HCT116 (cell line): ENCODE measurements around the gene FSCN2. TPM values are rescaled to one million over a fixed set of nuclear protein-coding genes. Genes with fewer than 3 reads are reported as not detected.

Source experiments
- ATAC-seq: fragments of 200-7000 bp; cut with Tn5 transposase; 2 replicates; pipeline ENCODE4 v1.9.1; 2020; ENCODE audit warnings: mild to moderate bottlenecking, moderate library complexity
- BruUV-seq: library from RNA; stranded (reverse); fragments of 400-500 nt; replicated peaks from 2 replicates; lab custom pipeline; 2021; lab: Mats Ljungman, UMichigan
- CTCF ChIA-PET: fragments of 300-600 bp; sonication (Branson Sonifier 250); formaldehyde crosslinking; loops from one replicate; lab custom pipeline; 2021; ENCODE audit warnings: antibody characterized with exemption; lab: Charles Lee
- POLR2A ChIA-PET: fragments of 300-600, 350-600 bp; sonication (Branson Sonifier 250); formaldehyde crosslinking; loops from one replicate; lab custom pipeline; 2021; ENCODE audit warnings: antibody characterized with exemption; lab: Charles Lee
- RAD21 ChIA-PET, 2 experiments: fragments of 300-600 bp; sonication (Branson Sonifier 250); formaldehyde crosslinking; loops; one replicate each; lab custom pipeline; 2023; ENCODE audit warnings: low total read pairs in 2 of 2; ENCODE audit not compliant: uncharacterized antibody in 2 of 2, unreplicated experiment in 2 of 2, low non-redundant PET in 1 of 2; lab: Charles Lee
- DNase-seq: peaks from one replicate; pipeline ENCODE4 v3.0.0-alpha.2; 2010; ENCODE audit warnings: low read depth, low spot score
- H2AFZ ChIP-seq: fragments of 200-600 bp; shearing (Covaris generic), sonication (generic); 2 replicates; pipeline ENCODE4 v1.6.1; 2017; ENCODE audit warnings: low read depth, mixed run types, mixed read lengths, antibody characterized with exemption, low read length; ENCODE audit not compliant: poor library complexity, severe bottlenecking
- H3K27ac ChIP-seq: 2 replicates; pipeline ENCODE4 v1.5.1; 2012; ENCODE audit warnings: low read depth, low read length
- H3K27me3 ChIP-seq: fragments of 200-600 bp; sonication (generic); 2 replicates; pipeline ENCODE4 v1.6.1; 2016; ENCODE audit warnings: mixed run types, low read length, mixed read lengths; ENCODE audit not compliant: insufficient read depth
- H3K36me3 ChIP-seq, 2 experiments: fragments of 200-500 bp in 1 of 2; fragments of 200-600 bp in 1 of 2; sonication (Bioruptor generic) in 1 of 2; sonication (generic) in 1 of 2; 2 replicates each; pipeline versions ENCODE4 v1.5.1 to v1.6.1; 2014 to 2016; ENCODE audit warnings: low read length in 2 of 2, inconsistent platforms in 1 of 2, mixed read lengths in 1 of 2, mixed run types in 1 of 2; ENCODE audit not compliant: insufficient read depth in 2 of 2, control insufficient read depth in 1 of 2
- H3K4me1 ChIP-seq, 2 experiments: fragments of 200-600 bp in 1 of 2; sonication (generic) in 1 of 2; 2 replicates each; pipeline versions ENCODE4 v1.5.1 to v1.6.1; 2012 to 2017; ENCODE audit warnings: low read length in 2 of 2, inconsistent platforms in 1 of 2, mild to moderate bottlenecking in 1 of 2, mixed read lengths in 1 of 2, mixed run types in 1 of 2, moderate library complexity in 1 of 2; ENCODE audit not compliant: insufficient read depth in 2 of 2, control insufficient read depth in 1 of 2
- H3K4me2 ChIP-seq: fragments of 200-600 bp; sonication (generic); 2 replicates; pipeline ENCODE4 v1.6.1; 2017; ENCODE audit warnings: mixed run types, low read length, mixed read lengths
- H3K4me3 ChIP-seq, 2 experiments: fragments of 200-600 bp in 1 of 2; sonication (generic) in 1 of 2; replicated peaks in 1 of 2; 2 replicates each; pipeline ENCODE4 v1.5.1; 2011 to 2016; ENCODE audit warnings: low read length in 2 of 2, control low read depth in 1 of 2, low read depth in 1 of 2, mild to moderate bottlenecking in 1 of 2, mixed read lengths in 1 of 2, mixed run types in 1 of 2
- H3K79me2 ChIP-seq: fragments of 200-600 bp; sonication (generic); 2 replicates; pipeline ENCODE4 v1.6.1; 2017; ENCODE audit warnings: mild to moderate bottlenecking, mixed run types, low read length, moderate library complexity, mixed read lengths; ENCODE audit not compliant: insufficient read depth
- H3K9ac ChIP-seq: fragments of 200-600 bp; sonication (generic); 2 replicates; pipeline ENCODE4 v1.6.1; 2016; ENCODE audit warnings: low read length, mixed read lengths
- H3K9me2 ChIP-seq: fragments of 200-600 bp; sonication (generic), shearing (Covaris generic); 2 replicates; pipeline ENCODE4 v1.6.1; 2017; ENCODE audit warnings: mixed run types, mild to moderate bottlenecking, moderate library complexity; ENCODE audit not compliant: insufficient read depth
- H3K9me3 ChIP-seq, 2 experiments: fragments of 200-500 bp in 1 of 2; fragments of 200-600 bp in 1 of 2; sonication (Bioruptor generic) in 1 of 2; sonication (generic) in 1 of 2; 2 replicates each; pipeline ENCODE4 v1.6.1; 2014 to 2017; ENCODE audit warnings: low read length in 2 of 2, mixed read lengths in 2 of 2, inconsistent platforms in 1 of 2, low read depth in 1 of 2, mild to moderate bottlenecking in 1 of 2, mixed run types in 1 of 2, moderate library complexity in 1 of 2; ENCODE audit not compliant: control insufficient read depth in 1 of 2, insufficient read depth in 1 of 2
- H4K20me1 ChIP-seq: fragments of 200-600 bp; sonication (generic), shearing (Covaris generic); 2 replicates; pipeline ENCODE4 v1.6.1; 2017; ENCODE audit warnings: mixed run types, mild to moderate bottlenecking, moderate library complexity; ENCODE audit not compliant: insufficient read depth
- ELF1 ChIP-seq: IDR thresholded peaks from 2 replicates; pipeline ENCODE4 v1.6.1; 2012; ENCODE audit warnings: low read depth, borderline replicate concordance
- EZH2 ChIP-seq: fragments of 200-600 bp; sonication (generic); IDR thresholded peaks from 2 replicates; pipeline ENCODE4 v1.6.1; 2017; ENCODE audit warnings: antibody characterized with exemption, mixed run types
- EZH2phosphoT487 ChIP-seq: fragments of 200-600 bp; IDR thresholded peaks from 2 replicates; pipeline ENCODE4 v1.6.1; 2018; ENCODE audit warnings: antibody characterized with exemption, borderline replicate concordance
- POLR2AphosphoS5 ChIP-seq: IDR thresholded peaks from 2 replicates; pipeline ENCODE4 v1.6.1; 2011; ENCODE audit warnings: mild to moderate bottlenecking, low read depth, low read length, moderate library complexity
- SIN3A ChIP-seq: IDR thresholded peaks from 2 replicates; pipeline ENCODE4 v1.6.1; 2012; ENCODE audit warnings: low read depth
- SRF ChIP-seq: IDR thresholded peaks from 2 replicates; pipeline ENCODE4 v1.6.1; 2012; ENCODE audit warnings: low read depth
- intact Hi-C: fragments of 100-400 bp; cut with micrococcal nuclease; formaldehyde crosslinking; loops from 2 replicates; pipeline ENCODE4 v1.10.0; 2022
- total RNA-seq: library from RNA; stranded (reverse); gene quantifications from one replicate; pipeline ENCODE4 v1.2.1, GENCODE V29; 2021; ENCODE audit not compliant: unreplicated experiment
- TF ChIP-seq, protein P1 (sequence below), 3 experiments: fragments of 200-600 bp in 1 of 3; sonication (generic) in 1 of 3; IDR thresholded peaks in 2 of 3; conservative IDR thresholded peaks in 1 of 3; 2 replicates each; pipeline ENCODE4 v1.5.1; 2012 to 2017; ENCODE audit warnings: low read depth in 2 of 3, low read length in 2 of 3, antibody characterized with exemption in 1 of 3, borderline replicate concordance in 1 of 3, control low read depth in 1 of 3, mild to moderate bottlenecking in 1 of 3, mixed read lengths in 1 of 3, mixed run types in 1 of 3, moderate library complexity in 1 of 3; ENCODE audit not compliant: insufficient read depth in 1 of 3
- TF ChIP-seq, protein P2 (sequence below): IDR thresholded peaks from 2 replicates; pipeline ENCODE4 v1.6.1; 2012

FSCN2 gene
- total RNA-seq, 1 experiment from 2014 or later = 10.1 TPM

DNA sequence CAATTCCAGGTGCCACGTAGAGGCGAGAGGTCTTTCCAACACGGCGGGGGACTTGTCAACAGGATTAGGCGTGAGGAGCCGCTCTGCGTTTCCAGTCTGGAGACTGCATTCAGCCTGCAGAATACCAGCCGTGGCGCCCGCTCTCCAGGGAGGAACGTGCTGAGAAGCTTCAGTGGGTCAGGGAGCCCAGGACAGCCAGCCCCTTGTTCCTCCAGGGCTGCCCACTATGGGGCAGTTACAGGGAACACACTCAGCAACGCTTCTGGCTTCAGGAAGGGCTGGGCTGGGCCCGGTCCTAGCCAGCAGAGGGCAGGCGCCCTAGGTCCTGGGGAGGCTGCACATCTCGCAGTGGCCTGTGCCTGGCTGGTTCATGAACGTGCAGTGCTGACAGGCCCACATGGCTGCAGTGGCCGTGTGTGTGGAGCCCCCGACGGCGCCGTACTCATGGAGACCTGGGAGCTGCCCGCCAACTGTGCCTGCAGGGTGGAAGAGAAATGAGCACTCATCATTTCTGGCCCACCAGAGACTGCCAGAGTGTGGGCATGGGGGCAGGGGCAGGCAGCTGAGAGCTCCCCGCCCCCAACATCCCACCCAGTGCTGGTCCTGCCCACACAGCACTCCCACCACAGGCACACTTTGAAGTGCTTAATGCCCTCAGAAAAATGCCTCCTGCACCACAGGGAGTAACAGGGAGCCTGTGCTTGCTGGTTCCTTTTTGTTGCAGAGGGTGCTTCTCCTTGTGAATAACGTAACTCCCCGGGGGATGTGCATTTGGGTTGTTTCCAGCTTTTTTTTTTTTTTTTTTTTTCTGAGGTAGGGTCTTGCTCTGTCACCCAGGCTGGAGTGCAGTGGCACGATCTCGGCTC lies 31.0 kb downstream of the FSCN2 start:
- BruUV-seq = no TSS peak
- peak; percentile 67 for ATAC-seq
- CTCF ChIA-PET = no interaction called here

More for the DNA sequence above, 31.0 kb downstream of the FSCN2 start:
- no peaks in the 10 kb centered on the region; the same call in 1 of the 2 replicates for H3K79me2 ChIP-seq
- no peaks in the 10 kb centered on the region for H4K20me1 ChIP-seq
- ChIA-PET POLR2A (no interaction called here), RAD21 (no interaction called here)
- H3K36me3 ChIP-seq = peaks cover 40 to 55% of the 10 kb centered on the region in 2 experiments
- peaks cover 3 to 26% of the 10 kb centered on the region in 2 experiments for H3K4me1 ChIP-seq
- H3K9me2 ChIP-seq = no peaks in the 10 kb centered on the region
- no peak overlapping the region; the same call in 1 of the 2 replicates for H3K27ac ChIP-seq
- H3K4me2 ChIP-seq = no peak overlapping the region
- H3K4me3 ChIP-seq = no peak overlapping the region
- H3K9ac ChIP-seq = no peak overlapping the region
- intact Hi-C loops = loop anchor here (10.0 kb wide), 1 partner anchor 136 kb away; no protein-coding TSS in a partner anchor
- no peak for DNase-seq
- H3K9me3 ChIP-seq = no peaks in the 10 kb centered on the region
- H3K27me3 ChIP-seq = no peaks in the 10 kb centered on the region
- no peak overlapping the region for H2AFZ ChIP-seq
- TF ChIP-seq SRF = no peak
- no peak for TF ChIP-seq ELF1
- TF ChIP-seq EZH2phosphoT487 = no peak
- TF ChIP-seq, protein P1, sequence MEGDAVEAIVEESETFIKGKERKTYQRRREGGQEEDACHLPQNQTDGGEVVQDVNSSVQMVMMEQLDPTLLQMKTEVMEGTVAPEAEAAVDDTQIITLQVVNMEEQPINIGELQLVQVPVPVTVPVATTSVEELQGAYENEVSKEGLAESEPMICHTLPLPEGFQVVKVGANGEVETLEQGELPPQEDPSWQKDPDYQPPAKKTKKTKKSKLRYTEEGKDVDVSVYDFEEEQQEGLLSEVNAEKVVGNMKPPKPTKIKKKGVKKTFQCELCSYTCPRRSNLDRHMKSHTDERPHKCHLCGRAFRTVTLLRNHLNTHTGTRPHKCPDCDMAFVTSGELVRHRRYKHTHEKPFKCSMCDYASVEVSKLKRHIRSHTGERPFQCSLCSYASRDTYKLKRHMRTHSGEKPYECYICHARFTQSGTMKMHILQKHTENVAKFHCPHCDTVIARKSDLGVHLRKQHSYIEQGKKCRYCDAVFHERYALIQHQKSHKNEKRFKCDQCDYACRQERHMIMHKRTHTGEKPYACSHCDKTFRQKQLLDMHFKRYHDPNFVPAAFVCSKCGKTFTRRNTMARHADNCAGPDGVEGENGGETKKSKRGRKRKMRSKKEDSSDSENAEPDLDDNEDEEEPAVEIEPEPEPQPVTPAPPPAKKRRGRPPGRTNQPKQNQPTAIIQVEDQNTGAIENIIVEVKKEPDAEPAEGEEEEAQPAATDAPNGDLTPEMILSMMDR (IDR thresholded peaks at IDR 0.05 in 2 of 3, conservative IDR thresholded peaks at IDR 0.05 in 1 of 3; ENCODE audit: borderline replicate concordance in 1 of 3, insufficient read depth in 1 of 3, low read depth in 2 of 3, low read length in 2 of 3) = peak in 2 of 3 experiments; percentile 30 to 32; a peak in 4 of 6 replicates
- TF ChIP-seq, protein P2, sequence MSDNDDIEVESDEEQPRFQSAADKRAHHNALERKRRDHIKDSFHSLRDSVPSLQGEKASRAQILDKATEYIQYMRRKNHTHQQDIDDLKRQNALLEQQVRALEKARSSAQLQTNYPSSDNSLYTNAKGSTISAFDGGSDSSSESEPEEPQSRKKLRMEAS = no peak
- no peak for TF ChIP-seq EZH2
- TF ChIP-seq SIN3A = no peak
- no peak for TF ChIP-seq POLR2AphosphoS5
